Keratinocyte (primary cell): ENCODE results near the gene GPX3. TPM values are rescaled to one million over a fixed set of nuclear protein-coding genes. Genes with fewer than 3 reads are reported as not detected.

Experiments
- DNase-seq: peaks from one replicate; pipeline ENCODE4 v3.0.0-alpha.2; 2011; ENCODE audit warnings: low read depth, missing footprints, low spot score
- FAIRE-seq: peaks from 2 replicates; lab custom pipeline; 2011; peaks lifted over from hg19 to GRCh38; lab: Jason Lieb, UNC
- H2AFZ ChIP-seq: 2 replicates; pipeline ENCODE4 v1.6.0; 2012; ENCODE audit warnings: low read length, control low read depth, inconsistent platforms; ENCODE audit not compliant: control insufficient read depth
- H3K27ac ChIP-seq: 2 replicates; pipeline ENCODE4 v1.5.1; 2011; ENCODE audit warnings: low read length; ENCODE audit not compliant: control insufficient read depth, insufficient read depth
- H3K27me3 ChIP-seq: 3 replicates; pipeline ENCODE4 v1.6.0; 2011; ENCODE audit warnings: low read length; ENCODE audit not compliant: control insufficient read depth, insufficient read depth; ENCODE audit errors: extremely low read depth
- H3K36me3 ChIP-seq, 2 experiments: 2 replicates in 1 of 2; 3 replicates in 1 of 2; pipeline ENCODE4 v1.5.1; 2011; ENCODE audit warnings: low read length in 2 of 2, mild to moderate bottlenecking in 1 of 2; ENCODE audit not compliant: control insufficient read depth in 2 of 2, insufficient read depth in 2 of 2; ENCODE audit errors: extremely low read depth in 1 of 2
- H3K4me1 ChIP-seq: 3 replicates; pipeline ENCODE4 v1.5.1; 2011; ENCODE audit warnings: low read length; ENCODE audit not compliant: control insufficient read depth, insufficient read depth; ENCODE audit errors: extremely low read depth
- H3K4me2 ChIP-seq: 3 replicates; pipeline ENCODE4 v1.6.0; 2011; ENCODE audit warnings: low read depth, low read length; ENCODE audit not compliant: control insufficient read depth, insufficient read depth; ENCODE audit errors: extremely low read depth
- H3K4me3 ChIP-seq, 3 experiments: fragments of 200-600 bp in 1 of 3; sonication (generic) in 1 of 3; 2 replicates in 2 of 3; 3 replicates in 1 of 3; pipeline ENCODE4 v1.5.1; 2011 to 2016; ENCODE audit warnings: low read length in 3 of 3, mild to moderate bottlenecking in 3 of 3, control low read depth in 2 of 3, inconsistent platforms in 1 of 3, low read depth in 1 of 3, mixed read lengths in 1 of 3, mixed run types in 1 of 3, moderate library complexity in 1 of 3; ENCODE audit not compliant: control insufficient read depth in 2 of 3, insufficient read depth in 2 of 3; ENCODE audit errors: extremely low read depth in 1 of 3
- H3K79me2 ChIP-seq: 2 replicates; pipeline ENCODE4 v1.6.0; 2012; ENCODE audit warnings: low read length; ENCODE audit not compliant: control insufficient read depth, insufficient read depth
- H3K9ac ChIP-seq: 3 replicates; pipeline ENCODE4 v1.6.0; 2011; ENCODE audit warnings: low read length; ENCODE audit not compliant: control insufficient read depth, insufficient read depth; ENCODE audit errors: extremely low read depth
- H3K9me1 ChIP-seq: 3 replicates; pipeline ENCODE4 v1.6.0; 2011; ENCODE audit warnings: low read length; ENCODE audit not compliant: control insufficient read depth, insufficient read depth; ENCODE audit errors: extremely low read depth
- H3K9me3 ChIP-seq: 2 replicates; pipeline ENCODE4 v1.5.1; 2012; ENCODE audit warnings: low read depth, low read length; ENCODE audit not compliant: control insufficient read depth
- H4K20me1 ChIP-seq: 3 replicates; pipeline ENCODE4 v1.6.0; 2011; ENCODE audit warnings: low read length; ENCODE audit not compliant: control insufficient read depth, insufficient read depth; ENCODE audit errors: extremely low read depth
- EZH2 ChIP-seq: IDR thresholded peaks from one replicate; pipeline ENCODE4 v1.6.1; 2012; ENCODE audit warnings: inconsistent platforms, mild to moderate bottlenecking, low read length, moderate library complexity
- dilution Hi-C: fragments of 300-500 bp; cut with MboI; formaldehyde crosslinking; loops from one replicate; pipeline ENCODE4 v1.7.0; 2020; ENCODE audit warnings: low sequenced_read_pairs; ENCODE audit not compliant: extremely low pct_ligation_motif_present
- polyA plus RNA-seq, 5 experiments: library from polyadenylated mRNA; depleted of rRNA in 3 of 5; stranded (reverse) in 3 of 5; stranded (forward) in 1 of 5; unstranded in 1 of 5; fragments of >200 nt; gene quantifications; 1 replicate in 1 of 5; 2 replicates in 3 of 5; 3 replicates in 1 of 5; pipeline versions ENCODE4 v1.2.1 to v1.2.3, GENCODE V29; 2011 to 2012; ENCODE audit warnings: missing spikeins in 2 of 5, low read depth in 1 of 5, low replicate concordance in 1 of 5
- TF ChIP-seq, protein P1 (sequence below), 3 experiments: IDR thresholded peaks in 1 of 3; conservative IDR thresholded peaks in 1 of 3; optimal IDR thresholded peaks in 1 of 3; 2 replicates in 2 of 3; 3 replicates in 1 of 3; pipeline versions ENCODE3 to v1.5.1; 2011; ENCODE audit warnings: low read length in 3 of 3, mild to moderate bottlenecking in 3 of 3, moderate library complexity in 2 of 3, control low read depth in 1 of 3, inconsistent platforms in 1 of 3; ENCODE audit not compliant: insufficient read depth in 2 of 3; ENCODE audit errors: extremely low read depth in 1 of 3

Gene GPX3
- polyA plus RNA-seq, 1 donor (not counting 4 experiments of a cell fraction or from before 2014, with no cell fraction given), result 120 TPM

DNA sequence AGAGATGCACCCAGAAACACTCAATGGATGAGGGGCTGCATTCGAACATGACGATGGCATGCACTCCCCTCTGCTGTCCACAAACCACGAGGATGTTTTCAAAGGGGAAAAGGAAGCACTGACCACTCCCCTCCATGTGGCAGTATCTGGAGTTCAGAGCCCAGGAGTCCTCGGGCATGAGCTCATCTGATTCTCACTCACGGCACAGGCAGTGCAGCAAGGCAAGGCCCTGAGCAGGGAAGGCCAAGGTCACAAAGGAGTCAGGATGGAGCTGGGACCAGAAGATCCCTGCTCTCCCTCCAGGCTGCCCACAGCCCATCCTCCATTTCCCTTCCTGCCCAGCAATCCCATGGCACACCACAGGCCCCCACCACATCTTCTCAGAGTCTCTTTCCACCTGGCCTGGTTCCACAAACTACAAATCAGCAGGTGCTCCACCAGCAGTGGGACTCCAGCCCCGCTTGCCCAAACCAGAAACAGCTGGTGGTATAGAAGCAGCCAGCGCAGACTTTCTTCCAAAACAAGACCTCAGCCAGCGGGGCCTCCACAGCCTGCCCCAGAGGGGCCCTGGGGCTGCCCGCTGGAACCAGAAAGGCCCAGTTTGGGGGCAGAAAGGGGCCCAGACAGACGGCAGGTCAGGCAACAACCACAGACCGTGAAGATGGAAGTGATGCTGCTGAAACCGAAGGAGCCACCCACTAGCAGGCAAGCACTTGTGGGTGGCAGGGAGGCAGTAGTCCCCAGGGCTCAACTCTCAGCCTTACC, 48.2 kb downstream of the GPX3 start:
- no peak for DNase-seq
- H3K27me3 ChIP-seq, result no peaks in the 10 kb centered on the region
- no peak overlapping the region for H3K4me2 ChIP-seq
- TF ChIP-seq, protein P1, sequence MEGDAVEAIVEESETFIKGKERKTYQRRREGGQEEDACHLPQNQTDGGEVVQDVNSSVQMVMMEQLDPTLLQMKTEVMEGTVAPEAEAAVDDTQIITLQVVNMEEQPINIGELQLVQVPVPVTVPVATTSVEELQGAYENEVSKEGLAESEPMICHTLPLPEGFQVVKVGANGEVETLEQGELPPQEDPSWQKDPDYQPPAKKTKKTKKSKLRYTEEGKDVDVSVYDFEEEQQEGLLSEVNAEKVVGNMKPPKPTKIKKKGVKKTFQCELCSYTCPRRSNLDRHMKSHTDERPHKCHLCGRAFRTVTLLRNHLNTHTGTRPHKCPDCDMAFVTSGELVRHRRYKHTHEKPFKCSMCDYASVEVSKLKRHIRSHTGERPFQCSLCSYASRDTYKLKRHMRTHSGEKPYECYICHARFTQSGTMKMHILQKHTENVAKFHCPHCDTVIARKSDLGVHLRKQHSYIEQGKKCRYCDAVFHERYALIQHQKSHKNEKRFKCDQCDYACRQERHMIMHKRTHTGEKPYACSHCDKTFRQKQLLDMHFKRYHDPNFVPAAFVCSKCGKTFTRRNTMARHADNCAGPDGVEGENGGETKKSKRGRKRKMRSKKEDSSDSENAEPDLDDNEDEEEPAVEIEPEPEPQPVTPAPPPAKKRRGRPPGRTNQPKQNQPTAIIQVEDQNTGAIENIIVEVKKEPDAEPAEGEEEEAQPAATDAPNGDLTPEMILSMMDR (optimal IDR thresholded peaks at IDR 0.05 in 1 of 3, IDR thresholded peaks at IDR 0.05 in 1 of 3, conservative IDR thresholded peaks at IDR 0.05 in 1 of 3; ENCODE audit: extremely low read depth in 1 of 3, insufficient read depth in 2 of 3, low read length in 3 of 3), result no peak
- no peak for TF ChIP-seq EZH2
- peaks cover 5% of the 10 kb centered on the region for H4K20me1 ChIP-seq
- H3K9me1 ChIP-seq, result no peaks in the 10 kb centered on the region
- H3K9ac ChIP-seq, result no peak overlapping the region
- peaks cover 30 to 34% of the 10 kb centered on the region in 2 experiments for H3K36me3 ChIP-seq
- H2AFZ ChIP-seq, result no peak overlapping the region
- no peak for FAIRE-seq
- peaks cover 11% of the 10 kb centered on the region for H3K4me1 ChIP-seq
- H3K9me3 ChIP-seq, result peaks cover 2% of the 10 kb centered on the region
- peaks cover 89% of the 10 kb centered on the region for H3K79me2 ChIP-seq
- no peak overlapping the region for H3K27ac ChIP-seq
- dilution Hi-C loops, result no loop called here
- no peak overlapping the region for H3K4me3 ChIP-seq

GRCh38 chr5:151070449-151070848, 50.1 kb downstream of the GPX3 start:
- Histone ChIP-seq H3K27me3 (no peaks in the 10 kb centered on the region), H3K9me3 (peaks cover 2% of the 10 kb centered on the region), H4K20me1 (peaks cover 5% of the 10 kb centered on the region), H3K4me3 (no peak overlapping the region), H3K79me2 (peaks cover 84% of the 10 kb centered on the region), H3K9ac (no peak overlapping the region), H3K27ac (no peak overlapping the region), H3K9me1 (no peaks in the 10 kb centered on the region), H3K4me1 (peaks cover 13% of the 10 kb centered on the region), H2AFZ (no peak overlapping the region), H3K4me2 (no peak overlapping the region), H3K36me3 (peaks cover 23 to 28% of the 10 kb centered on the region in 2 experiments)
- FAIRE-seq (no peak), DNase-seq (no peak)
- TF ChIP-seq EZH2, result no peak
- TF ChIP-seq, protein P1 (optimal IDR thresholded peaks at IDR 0.05 in 1 of 3, IDR thresholded peaks at IDR 0.05 in 1 of 3, conservative IDR thresholded peaks at IDR 0.05 in 1 of 3; ENCODE audit: extremely low read depth in 1 of 3, insufficient read depth in 2 of 3, low read length in 3 of 3), result no peak
- dilution Hi-C loops, result no loop called here
